GM19328 (cell line): Measurements from ENCODE around the gene LRFN2.

ENCODE experiments used
- ATAC-seq: cut with Tn5 transposase; IDR thresholded peaks from one replicate; pipeline ENCODE4 v1.9.1; 2021; ENCODE audit warnings: mild to moderate bottlenecking, moderate library complexity; ENCODE audit not compliant: unreplicated experiment

LRFN2 gene

GRCh38 chr6:40586369-40587201 lies 579 bp downstream of the LRFN2 start:
- ATAC-seq, result no peak

GRCh38 chr6:40585651-40586269 lies 1.4 kb downstream of the LRFN2 start:
- ATAC-seq, result no peak

- ATAC-seq, result no peak
These were observed 1.9 kb downstream of the LRFN2 start for GRCh38 chr6:40585223-40585622.

- ATAC-seq, result no peak
These were observed 2.4 kb downstream of the LRFN2 start for GRCh38 chr6:40584741-40585140.

GRCh38 chr6:40583709-40584108 lies 3.5 kb downstream of the LRFN2 start:
- ATAC-seq, result no peak

- no peak for ATAC-seq
These were observed 4.3 kb downstream of the LRFN2 start for GRCh38 chr6:40582892-40583291.

GRCh38 chr6:40579101-40579500 lies 8.1 kb downstream of the LRFN2 start:
- ATAC-seq, result no peak

- ATAC-seq, result no peak
These were observed 9.5 kb downstream of the LRFN2 start for GRCh38 chr6:40577672-40578071.

GRCh38 chr6:40573221-40573620 lies 13.9 kb downstream of the LRFN2 start:
- no peak for ATAC-seq

GRCh38 chr6:40569162-40569910 lies 17.8 kb downstream of the LRFN2 start:
- no peak for ATAC-seq

GRCh38 chr6:40568062-40568708 lies 19.0 kb downstream of the LRFN2 start:
- ATAC-seq, result no peak

- ATAC-seq, result no peak
These were observed 24.1 kb downstream of the LRFN2 start for GRCh38 chr6:40563111-40563510.

GRCh38 chr6:40559056-40559455 lies 28.1 kb downstream of the LRFN2 start:
- no peak for ATAC-seq

GRCh38 chr6:40558102-40558501 lies 29.1 kb downstream of the LRFN2 start:
- no peak for ATAC-seq

GRCh38 chr6:40556881-40557280 lies 30.3 kb downstream of the LRFN2 start:
- no peak for ATAC-seq

GRCh38 chr6:40556023-40556422 lies 31.1 kb downstream of the LRFN2 start:
- no peak for ATAC-seq

GRCh38 chr6:40555092-40555491 lies 32.1 kb downstream of the LRFN2 start:
- no peak for ATAC-seq

- ATAC-seq, result no peak
These were observed 34.2 kb downstream of the LRFN2 start for GRCh38 chr6:40552941-40553340.

GRCh38 chr6:40551966-40552505 lies 35.1 kb downstream of the LRFN2 start:
- no peak for ATAC-seq

- ATAC-seq, result no peak
These were observed 36.7 kb downstream of the LRFN2 start for GRCh38 chr6:40550202-40551101.
